Measurements from ENCODE around the gene PCDHGA3. TPM values are rescaled to one million over a fixed set of nuclear protein-coding genes. Genes with fewer than 3 reads are reported as not detected.
"Not testable (repeated sequence)": the region's sequence is repeated elsewhere in the genome, so short reads cannot be mapped to it uniquely, and the experiment has no call there.

PCDHGA3 gene
- total and polyA plus RNA-seq, 2 donors from 2014 or later: 0.22 to 4.0 TPM

- no peak for FAIRE-seq
- no peaks in the 10 kb centered on the region for H3K4me1 ChIP-seq (ENCODE audit: control insufficient read depth in 2 of 3, insufficient read depth in 2 of 3, low read depth in 1 of 3, low read length in 3 of 3)
- H3K4me3 ChIP-seq (ENCODE audit: low read length in 3 of 3): no peak overlapping the region
- H3K9me3 ChIP-seq (ENCODE audit: control insufficient read depth in 2 of 3, insufficient read depth in 1 of 3, low read length in 3 of 3): peaks cover 2 to 45% (median 11%) of the 10 kb centered on the region in 3 donors
- H3K9ac ChIP-seq (ENCODE audit: low read length in 3 of 3): no peak overlapping the region
- no peaks in the 10 kb centered on the region for H3K27me3 ChIP-seq (ENCODE audit: control insufficient read depth, insufficient read depth, low read length)
- H3K36me3 ChIP-seq (ENCODE audit: control insufficient read depth in 2 of 3, insufficient read depth in 3 of 3, low read length in 3 of 3): no peaks in the 10 kb centered on the region
- no peak overlapping the region for H3K27ac ChIP-seq (ENCODE audit: low read depth in 2 of 2, low read length in 2 of 2)
- DNase-seq: no peak
- TF ChIP-seq, protein P1, sequence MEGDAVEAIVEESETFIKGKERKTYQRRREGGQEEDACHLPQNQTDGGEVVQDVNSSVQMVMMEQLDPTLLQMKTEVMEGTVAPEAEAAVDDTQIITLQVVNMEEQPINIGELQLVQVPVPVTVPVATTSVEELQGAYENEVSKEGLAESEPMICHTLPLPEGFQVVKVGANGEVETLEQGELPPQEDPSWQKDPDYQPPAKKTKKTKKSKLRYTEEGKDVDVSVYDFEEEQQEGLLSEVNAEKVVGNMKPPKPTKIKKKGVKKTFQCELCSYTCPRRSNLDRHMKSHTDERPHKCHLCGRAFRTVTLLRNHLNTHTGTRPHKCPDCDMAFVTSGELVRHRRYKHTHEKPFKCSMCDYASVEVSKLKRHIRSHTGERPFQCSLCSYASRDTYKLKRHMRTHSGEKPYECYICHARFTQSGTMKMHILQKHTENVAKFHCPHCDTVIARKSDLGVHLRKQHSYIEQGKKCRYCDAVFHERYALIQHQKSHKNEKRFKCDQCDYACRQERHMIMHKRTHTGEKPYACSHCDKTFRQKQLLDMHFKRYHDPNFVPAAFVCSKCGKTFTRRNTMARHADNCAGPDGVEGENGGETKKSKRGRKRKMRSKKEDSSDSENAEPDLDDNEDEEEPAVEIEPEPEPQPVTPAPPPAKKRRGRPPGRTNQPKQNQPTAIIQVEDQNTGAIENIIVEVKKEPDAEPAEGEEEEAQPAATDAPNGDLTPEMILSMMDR (IDR thresholded peaks at IDR 0.05; ENCODE audit: borderline replicate concordance, extremely low read depth, insufficient read depth): no peak
- intact Hi-C loops (cut with DNase I): no loop called here
These were observed 1.7 kb downstream of the PCDHGA3 start for GRCh38 chr5:141345327-141345726.

- H3K9ac ChIP-seq (ENCODE audit: low read length in 3 of 3); DNase-seq; H3K4me1 ChIP-seq (ENCODE audit: control insufficient read depth in 2 of 3, insufficient read depth in 2 of 3, low read depth in 1 of 3, low read length in 3 of 3); H3K36me3 ChIP-seq (ENCODE audit: control insufficient read depth in 2 of 3, insufficient read depth in 3 of 3, low read length in 3 of 3); FAIRE-seq; H3K4me3 ChIP-seq (ENCODE audit: low read length in 3 of 3); intact Hi-C loops (cut with DNase I); H3K27me3 ChIP-seq (ENCODE audit: control insufficient read depth, insufficient read depth, low read length); H3K27ac ChIP-seq (ENCODE audit: low read depth in 2 of 2, low read length in 2 of 2): not testable (repeated sequence)
- peaks cover 2 to 50% (median 13%) of the 10 kb centered on the region in 3 donors for H3K9me3 ChIP-seq (ENCODE audit: control insufficient read depth in 2 of 3, insufficient read depth in 1 of 3, low read length in 3 of 3)
These were observed 2.4 kb downstream of the PCDHGA3 start for GRCh38 chr5:141346017-141346416.

DNA sequence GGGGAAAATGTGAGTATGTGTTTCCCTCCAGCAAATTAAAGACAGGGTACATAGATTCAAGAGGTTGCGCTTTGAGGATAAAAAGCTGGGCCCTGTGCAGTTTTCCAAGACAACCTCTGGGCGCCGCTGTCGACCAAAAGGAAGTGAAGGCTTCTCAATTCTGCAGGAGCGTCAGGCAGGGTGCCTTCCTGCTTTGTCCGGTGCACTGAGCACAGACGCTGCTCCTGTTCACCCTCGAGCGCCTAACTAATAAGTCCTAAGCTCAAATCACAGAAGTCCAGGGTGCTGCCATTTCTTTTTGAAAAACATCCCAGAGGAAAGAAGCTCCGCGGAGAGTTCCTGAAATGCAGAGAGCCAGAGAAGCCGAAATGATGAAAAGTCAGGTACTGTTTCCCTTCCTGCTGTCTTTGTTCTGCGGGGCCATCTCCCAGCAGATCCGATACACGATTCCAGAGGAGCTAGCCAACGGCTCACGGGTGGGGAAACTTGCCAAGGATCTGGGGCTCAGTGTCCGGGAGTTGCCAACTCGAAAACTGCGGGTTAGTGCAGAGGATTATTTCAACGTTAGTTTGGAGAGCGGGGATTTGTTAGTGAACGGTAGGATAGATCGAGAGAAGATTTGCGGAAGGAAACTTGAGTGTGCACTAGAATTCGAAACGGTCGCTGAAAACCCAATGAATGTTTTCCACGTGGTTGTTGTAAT, 6.4 kb downstream of the PCDHGA3 start, which contains the start of gene PCDHGB1:
Gene PCDHGB1 (plus strand): TSS at position 183 of the 703 bp plus-strand sequence. CDS start 162 bp downstream, at position 345.
- Histone ChIP-seq H3K4me3 (ENCODE audit: low read length in 3 of 3) (peak within 1 kb of the TSS in 2 of 3 donors; percentile 10 to 21), H3K9me3 (ENCODE audit: control insufficient read depth in 2 of 3, insufficient read depth in 1 of 3, low read length in 3 of 3) (peaks cover 0 to 40% (median 15%) of the 10 kb centered on the region in 3 donors), H3K27ac (ENCODE audit: low read depth in 2 of 2, low read length in 2 of 2) (no peak within 1 kb of the TSS), H3K4me1 (ENCODE audit: control insufficient read depth in 2 of 3, insufficient read depth in 2 of 3, low read depth in 1 of 3, low read length in 3 of 3) (no peaks in the 10 kb centered on the region), H3K27me3 (ENCODE audit: control insufficient read depth, insufficient read depth, low read length) (no peaks in the 10 kb centered on the region), H3K36me3 (ENCODE audit: control insufficient read depth in 2 of 3, insufficient read depth in 3 of 3, low read length in 3 of 3) (no peaks in the 10 kb centered on the region), H3K9ac (ENCODE audit: low read length in 3 of 3) (no peak within 1 kb of the TSS)
- FAIRE-seq: no peak
- DNase-seq: peak in 1 of 5 donors; percentile 45
- intact Hi-C loops (cut with DNase I): no loop called here
- TF ChIP-seq, protein P1 (IDR thresholded peaks at IDR 0.05; ENCODE audit: borderline replicate concordance, extremely low read depth, insufficient read depth): peak; percentile 27

- no peaks in the 10 kb centered on the region for H3K27me3 ChIP-seq (ENCODE audit: control insufficient read depth, insufficient read depth, low read length)
- intact Hi-C loops (cut with DNase I): no loop called here
- DNase-seq: no peak
- no peak overlapping the region for H3K4me3 ChIP-seq (ENCODE audit: low read length in 3 of 3)
- H3K9me3 ChIP-seq (ENCODE audit: control insufficient read depth in 2 of 3, insufficient read depth in 1 of 3, low read length in 3 of 3): peaks cover 2 to 50% (median 20%) of the 10 kb centered on the region in 3 donors
- no peaks in the 10 kb centered on the region for H3K4me1 ChIP-seq (ENCODE audit: control insufficient read depth in 2 of 3, insufficient read depth in 2 of 3, low read depth in 1 of 3, low read length in 3 of 3)
- TF ChIP-seq, protein P1 (IDR thresholded peaks at IDR 0.05; ENCODE audit: borderline replicate concordance, extremely low read depth, insufficient read depth): no peak
- H3K9ac ChIP-seq (ENCODE audit: low read length in 3 of 3): no peak overlapping the region
- no peak for FAIRE-seq
- no peaks in the 10 kb centered on the region for H3K36me3 ChIP-seq (ENCODE audit: control insufficient read depth in 2 of 3, insufficient read depth in 3 of 3, low read length in 3 of 3)
- no peak overlapping the region for H3K27ac ChIP-seq (ENCODE audit: low read depth in 2 of 2, low read length in 2 of 2)
These were observed 8.0 kb downstream of the PCDHGA3 start for GRCh38 chr5:141351591-141351990.
